ENCODE data around the gene ZGLP1.

The ZGLP1 gene

GRCh38 chr19:10270180-10270615 is 39.4 kb downstream of the ZGLP1 start:
- no peak overlapping the region for H3K4me3 ChIP-seq (ENCODE audit: low read depth, low read length)
- DNase-seq (ENCODE audit: low read depth), result no peak
- no peak for TF ChIP-seq CTCF (IDR thresholded peaks at IDR 0.05; ENCODE audit: control insufficient read depth, extremely low read depth, insufficient read depth)

- peak; percentile 97 for TF ChIP-seq CTCF (IDR thresholded peaks at IDR 0.05; ENCODE audit: control insufficient read depth, extremely low read depth, insufficient read depth)
- peak overlapping the region; percentile 27; the same call in 1 of the 2 replicates for H3K4me3 ChIP-seq (ENCODE audit: low read depth, low read length)
- DNase-seq (ENCODE audit: low read depth), result peak; percentile 28
Measured at GRCh38 chr19:10269333-10270179, 40.1 kb downstream of the ZGLP1 start.

GRCh38 chr19:10268071-10268470 is 41.5 kb downstream of the ZGLP1 start:
- no peak overlapping the region for H3K4me3 ChIP-seq (ENCODE audit: low read depth, low read length)
- no peak for TF ChIP-seq CTCF (IDR thresholded peaks at IDR 0.05; ENCODE audit: control insufficient read depth, extremely low read depth, insufficient read depth)
- no peak for DNase-seq (ENCODE audit: low read depth)

GRCh38 chr19:10266706-10267105 is 42.9 kb downstream of the ZGLP1 start:
- no peak overlapping the region for H3K4me3 ChIP-seq (ENCODE audit: low read depth, low read length)
- no peak for DNase-seq (ENCODE audit: low read depth)
- no peak for TF ChIP-seq CTCF (IDR thresholded peaks at IDR 0.05; ENCODE audit: control insufficient read depth, extremely low read depth, insufficient read depth)

GRCh38 chr19:10262771-10263170 is 46.8 kb downstream of the ZGLP1 start:
- no peak for TF ChIP-seq CTCF (IDR thresholded peaks at IDR 0.05; ENCODE audit: control insufficient read depth, extremely low read depth, insufficient read depth)
- DNase-seq (ENCODE audit: low read depth), result no peak
- H3K4me3 ChIP-seq (ENCODE audit: low read depth, low read length), result no peak overlapping the region

- DNase-seq (ENCODE audit: low read depth), result no peak
- H3K4me3 ChIP-seq (ENCODE audit: low read depth, low read length), result no peak overlapping the region
- TF ChIP-seq CTCF (IDR thresholded peaks at IDR 0.05; ENCODE audit: control insufficient read depth, extremely low read depth, insufficient read depth), result no peak
Measured at GRCh38 chr19:10260141-10260584, 49.5 kb downstream of the ZGLP1 start.
